ENCODE results near the gene ABCB6.

- TF ChIP-seq CTCF (IDR thresholded peaks at IDR 0.05; ENCODE audit: borderline replicate concordance, extremely low read depth, low read length, poor library complexity, severe bottlenecking) (no peak), EZH2 (IDR thresholded peaks at IDR 0.05; ENCODE audit: borderline replicate concordance, low read depth, low read length, severe bottlenecking) (no peak)
Observed at GRCh38 chr2:219174146-219174545, 44.6 kb downstream of the ABCB6 start.

Measured in DND-41 (cell line).